HepG2 (cell line): ENCODE measurements around the gene RPS14. TPM values are rescaled to one million over a fixed set of nuclear protein-coding genes. Genes with fewer than 3 reads are reported as not detected.

ENCODE experiments used
- CAMTA2 ChIP-seq: sonication (generic); formaldehyde crosslinking; IDR thresholded peaks from 2 replicates; pipeline ENCODE4 v1.4.0; 2020; ENCODE audit warnings: mild to moderate bottlenecking, missing genetic modification reagents, borderline replicate concordance
- CREBL2 ChIP-seq: sonication (generic); formaldehyde crosslinking; IDR thresholded peaks from 2 replicates; pipeline ENCODE4 v1.8.1; 2023; ENCODE audit warnings: missing genetic modification reagents, mild to moderate bottlenecking, borderline replicate concordance
- FOXP4 ChIP-seq: sonication (generic); formaldehyde crosslinking; IDR thresholded peaks from 2 replicates; pipeline ENCODE4 v1.4.0; 2020; ENCODE audit warnings: missing genetic modification reagents
- KLF13 ChIP-seq: sonication (generic); formaldehyde crosslinking; IDR thresholded peaks from 2 replicates; pipeline ENCODE4 v1.4.0; 2020; ENCODE audit warnings: mild to moderate bottlenecking, missing genetic modification reagents
- PHB2 ChIP-seq: fragments of 450-650 bp; IDR thresholded peaks from 2 replicates; pipeline ENCODE4 v1.6.1; 2018; ENCODE audit not compliant: partially characterized antibody
- PLRG1 ChIP-seq: fragments of 450-650 bp; conservative IDR thresholded peaks from 2 replicates; pipeline ENCODE4 v1.6.1; 2016
- PTBP1 ChIP-seq: fragments of 200-400 bp; formaldehyde crosslinking; IDR thresholded peaks from 2 replicates; pipeline ENCODE4 v1.6.1; 2018; ENCODE audit warnings: low read length, low read depth; ENCODE audit not compliant: poor library complexity, severe bottlenecking
- RELA ChIP-seq: sonication (generic); formaldehyde crosslinking; IDR thresholded peaks from 2 replicates; pipeline ENCODE4 v1.4.0; 2020; ENCODE audit warnings: missing genetic modification reagents
- RFXANK ChIP-seq: IDR thresholded peaks from 2 replicates; pipeline ENCODE4 v1.6.1; 2016
- SNRNP70 ChIP-seq: fragments of 200-400 bp; formaldehyde crosslinking; IDR thresholded peaks from 2 replicates; pipeline ENCODE4 v1.6.1; 2017; ENCODE audit warnings: mild to moderate bottlenecking, low read depth, low read length, moderate library complexity
- SRSF1 ChIP-seq: fragments of 200-400 bp; formaldehyde crosslinking; optimal IDR thresholded peaks from 2 replicates; pipeline ENCODE3; 2017; ENCODE audit warnings: mild to moderate bottlenecking, low read depth, low read length, moderate library complexity
- USF2 ChIP-seq, 2 experiments: sonication (generic) in 1 of 2; formaldehyde crosslinking in 1 of 2; IDR thresholded peaks; 2 replicates each; pipeline versions ENCODE4 v1.5.1 to v1.6.1; 2011 to 2020; ENCODE audit warnings: borderline replicate concordance in 1 of 2, low read depth in 1 of 2, low read length in 1 of 2, mild to moderate bottlenecking in 1 of 2, missing genetic modification reagents in 1 of 2, moderate library complexity in 1 of 2
- ZBTB33 ChIP-seq: sonication (generic); formaldehyde crosslinking; IDR thresholded peaks from 2 replicates; pipeline ENCODE4 v1.4.0; 2020; ENCODE audit warnings: missing genetic modification reagents
- ZBTB7A ChIP-seq: sonication (generic); formaldehyde crosslinking; IDR thresholded peaks from 2 replicates; pipeline ENCODE4 v1.8.0; 2022; ENCODE audit warnings: mild to moderate bottlenecking, missing genetic modification reagents
- ZMYM3 ChIP-seq: sonication (generic); formaldehyde crosslinking; IDR thresholded peaks from 2 replicates; pipeline ENCODE4 v1.5.1; 2020; ENCODE audit warnings: mild to moderate bottlenecking, missing genetic modification reagents
- ZNF777 ChIP-seq: sonication (generic); formaldehyde crosslinking; IDR thresholded peaks from 2 replicates; pipeline ENCODE4 v1.4.0; 2020; ENCODE audit warnings: missing genetic modification reagents
- ZNF878 ChIP-seq: sonication (generic); formaldehyde crosslinking; IDR thresholded peaks from 2 replicates; pipeline ENCODE4 v1.8.1; 2023; ENCODE audit warnings: mild to moderate bottlenecking, missing genetic modification reagents, moderate library complexity
- ZSCAN31 ChIP-seq: sonication (generic); formaldehyde crosslinking; IDR thresholded peaks from 2 replicates; pipeline ENCODE4 v1.5.0; 2020; ENCODE audit warnings: low read depth, mild to moderate bottlenecking, missing genetic modification reagents
- polyA plus RNA-seq, 8 experiments: library from polyadenylated mRNA; depleted of rRNA in 3 of 8; stranded (reverse) in 7 of 8; unstranded in 1 of 8; fragments of >200 nt; fragmentation: Illumina TruSeq in 4 of 8; extraction: Trizol in 4 of 8; gene quantifications; 2 replicates each; pipeline versions ENCODE4 v1.2.1 to v1.2.3, GENCODE V29; 2011 to 2016; ENCODE audit warnings: low read depth in 4 of 8, missing spikeins in 1 of 8, mixed read lengths in 1 of 8; ENCODE audit not compliant: insufficient read depth in 1 of 8
- total RNA-seq, 5 experiments: library from RNA; depleted of rRNA; stranded (reverse); fragments of >200 nt; fragmentation: Illumina TruSeq; extraction: Trizol; gene quantifications; 2 replicates each; pipeline ENCODE4 v1.2.3, GENCODE V29; 2016; ENCODE audit warnings: low read depth in 1 of 5
- TF ChIP-seq, protein P1 (sequence below): sonication (generic); formaldehyde crosslinking; IDR thresholded peaks from 2 replicates; pipeline ENCODE4 v1.4.0; 2020; ENCODE audit warnings: missing genetic modification reagents, borderline replicate concordance

Gene RPS14
- total and polyA plus RNA-seq, 2 of the 13 experiments (the other 11 are each of a cell fraction or from before 2014, with no cell fraction given): 2,116 to 3,295 TPM

GRCh38 chr5:150458802-150459557 lies 9.4 kb upstream of the RPS14 start (continued):
- TF ChIP-seq FOXP4 (CRISPR knock-in tag) (no peak), CREBL2 (no peak), KLF13 (CRISPR knock-in tag) (no peak), PTBP1 (no peak), SRSF1 (no peak), ZNF777 (CRISPR knock-in tag) (no peak), ZSCAN31 (CRISPR knock-in tag) (no peak), PLRG1 (no peak), PHB2 (no peak), RFXANK (CRISPR knock-in tag) (no peak), RELA (CRISPR knock-in tag) (no peak), ZBTB7A (CRISPR knock-in tag) (peak; percentile 81), ZMYM3 (CRISPR knock-in tag) (0 out of 2 replicates have a peak, but pooled peaks have one; percentile 9), CAMTA2 (CRISPR knock-in tag) (no peak), ZBTB33 (CRISPR knock-in tag) (no peak), SNRNP70 (no peak), USF2 (IDR thresholded peaks at IDR 0.05; ENCODE audit: low read depth, low read length) (no peak), USF2 (CRISPR knock-in tag; IDR thresholded peaks at IDR 0.05; ENCODE audit: borderline replicate concordance) (no peak), ZNF878 (CRISPR knock-in tag) (no peak)
- TF ChIP-seq, protein P1, sequence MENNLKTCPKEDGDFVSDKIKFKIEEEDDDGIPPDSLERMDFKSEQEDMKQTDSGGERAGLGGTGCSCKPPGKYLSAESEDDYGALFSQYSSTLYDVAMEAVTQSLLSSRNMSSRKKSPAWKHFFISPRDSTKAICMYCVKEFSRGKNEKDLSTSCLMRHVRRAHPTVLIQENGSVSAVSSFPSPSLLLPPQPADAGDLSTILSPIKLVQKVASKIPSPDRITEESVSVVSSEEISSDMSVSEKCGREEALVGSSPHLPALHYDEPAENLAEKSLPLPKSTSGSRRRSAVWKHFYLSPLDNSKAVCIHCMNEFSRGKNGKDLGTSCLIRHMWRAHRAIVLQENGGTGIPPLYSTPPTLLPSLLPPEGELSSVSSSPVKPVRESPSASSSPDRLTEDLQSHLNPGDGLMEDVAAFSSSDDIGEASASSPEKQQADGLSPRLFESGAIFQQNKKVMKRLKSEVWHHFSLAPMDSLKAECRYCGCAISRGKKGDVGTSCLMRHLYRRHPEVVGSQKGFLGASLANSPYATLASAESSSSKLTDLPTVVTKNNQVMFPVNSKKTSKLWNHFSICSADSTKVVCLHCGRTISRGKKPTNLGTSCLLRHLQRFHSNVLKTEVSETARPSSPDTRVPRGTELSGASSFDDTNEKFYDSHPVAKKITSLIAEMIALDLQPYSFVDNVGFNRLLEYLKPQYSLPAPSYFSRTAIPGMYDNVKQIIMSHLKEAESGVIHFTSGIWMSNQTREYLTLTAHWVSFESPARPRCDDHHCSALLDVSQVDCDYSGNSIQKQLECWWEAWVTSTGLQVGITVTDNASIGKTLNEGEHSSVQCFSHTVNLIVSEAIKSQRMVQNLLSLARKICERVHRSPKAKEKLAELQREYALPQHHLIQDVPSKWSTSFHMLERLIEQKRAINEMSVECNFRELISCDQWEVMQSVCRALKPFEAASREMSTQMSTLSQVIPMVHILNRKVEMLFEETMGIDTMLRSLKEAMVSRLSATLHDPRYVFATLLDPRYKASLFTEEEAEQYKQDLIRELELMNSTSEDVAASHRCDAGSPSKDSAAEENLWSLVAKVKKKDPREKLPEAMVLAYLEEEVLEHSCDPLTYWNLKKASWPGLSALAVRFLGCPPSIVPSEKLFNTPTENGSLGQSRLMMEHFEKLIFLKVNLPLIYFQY (CRISPR knock-in tag): no peak
